T-helper 9 cell (primary cell): ENCODE results near the gene N4BP2L1.
"Not testable (repeated sequence)": the region's sequence is repeated elsewhere in the genome, so short reads cannot be mapped to it uniquely, and the experiment has no call there.

Experiments used
- DNase-seq: peaks from one replicate; pipeline ENCODE4 v3.0.0-alpha.2; 2020

The N4BP2L1 gene

GRCh38 chr13:32384702-32385101 lies 43.2 kb downstream of the N4BP2L1 start:
- no peak for DNase-seq

DNA sequence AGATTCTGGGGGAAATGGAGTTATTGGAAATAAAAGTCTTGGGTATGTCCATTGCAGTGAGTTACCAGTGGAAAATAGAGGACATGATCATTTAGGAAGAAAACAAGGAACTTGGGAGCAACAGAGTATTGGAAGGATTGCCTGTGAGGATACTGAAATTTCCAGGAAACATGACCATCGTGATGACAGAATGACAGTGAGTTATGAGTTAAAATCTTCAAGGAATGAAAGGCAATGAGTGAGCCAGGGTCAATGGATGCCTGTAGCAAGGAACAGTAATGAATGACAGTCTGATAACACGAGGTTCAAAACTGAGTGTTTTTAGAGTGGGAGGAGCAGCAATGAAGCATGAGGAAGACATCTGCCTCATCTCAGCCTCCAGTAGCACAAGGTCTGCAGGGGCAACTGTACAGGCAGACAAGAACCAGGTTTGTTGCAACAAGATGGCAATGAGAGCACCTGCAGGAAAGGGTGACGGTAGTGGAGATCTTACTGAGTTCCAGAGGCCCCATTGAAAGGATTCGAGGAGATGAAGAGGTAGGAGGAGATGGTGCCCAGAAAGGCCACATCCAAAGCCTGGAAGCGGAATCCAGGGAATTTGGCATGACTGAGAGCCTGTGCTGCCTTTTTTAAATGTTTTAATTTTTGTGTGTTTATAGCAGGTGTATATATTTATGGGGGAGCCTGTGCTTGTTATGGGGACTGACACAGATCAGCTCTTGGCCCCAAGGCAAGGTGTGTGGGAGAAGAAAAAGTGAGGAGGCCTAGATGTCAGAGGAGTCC lies 43.9 kb downstream of the N4BP2L1 start:
- no peak for DNase-seq

DNA sequence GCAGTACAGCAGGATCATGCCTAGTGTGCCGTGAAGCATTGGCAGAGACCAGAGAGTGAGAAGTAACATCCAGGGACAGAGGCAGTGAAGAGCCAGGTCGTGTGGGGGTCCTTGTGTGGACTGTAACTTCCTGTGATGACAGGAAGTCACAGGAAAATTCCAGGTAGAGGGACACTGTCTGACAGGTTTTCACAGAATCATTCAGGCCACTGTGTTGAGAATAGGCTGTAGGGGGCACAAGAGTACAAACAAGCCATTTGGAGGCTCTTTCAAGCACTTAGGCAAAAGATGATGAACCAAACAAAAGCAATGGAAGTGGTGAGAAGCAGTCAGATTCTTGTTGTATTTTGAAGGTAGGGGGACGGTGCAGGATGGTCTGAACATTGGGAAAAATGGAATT lies 46.4 kb downstream of the N4BP2L1 start:
- no peak for DNase-seq

GRCh38 chr13:32378012-32378411 lies 49.9 kb downstream of the N4BP2L1 start:
- DNase-seq: no peak

- no peak for DNase-seq
Measured at GRCh38 chr13:32376642-32377415, 51.1 kb downstream of the N4BP2L1 start.

- no peak for DNase-seq
Measured at GRCh38 chr13:32370805-32371204, 57.1 kb downstream of the N4BP2L1 start.

DNA sequence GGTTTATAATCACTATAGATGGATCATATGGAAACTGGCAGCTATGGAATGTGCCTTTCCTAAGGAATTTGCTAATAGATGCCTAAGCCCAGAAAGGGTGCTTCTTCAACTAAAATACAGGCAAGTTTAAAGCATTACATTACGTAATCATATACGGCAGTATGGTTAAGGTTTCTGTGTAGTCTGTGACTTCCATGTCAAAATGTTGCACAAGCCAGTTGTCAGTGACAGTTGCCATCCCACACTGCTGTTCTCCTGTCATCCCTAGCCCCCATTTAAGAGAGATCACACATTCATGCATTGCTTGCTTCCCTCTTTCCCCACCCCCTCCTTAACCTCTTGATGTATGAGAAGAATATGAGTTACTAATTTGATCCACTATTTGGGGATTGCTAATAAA lies 65.4 kb downstream of the N4BP2L1 start:
- no peak for DNase-seq

- not testable (repeated sequence) for DNase-seq
Measured at GRCh38 chr13:32355935-32356334, 72.0 kb downstream of the N4BP2L1 start.

DNA sequence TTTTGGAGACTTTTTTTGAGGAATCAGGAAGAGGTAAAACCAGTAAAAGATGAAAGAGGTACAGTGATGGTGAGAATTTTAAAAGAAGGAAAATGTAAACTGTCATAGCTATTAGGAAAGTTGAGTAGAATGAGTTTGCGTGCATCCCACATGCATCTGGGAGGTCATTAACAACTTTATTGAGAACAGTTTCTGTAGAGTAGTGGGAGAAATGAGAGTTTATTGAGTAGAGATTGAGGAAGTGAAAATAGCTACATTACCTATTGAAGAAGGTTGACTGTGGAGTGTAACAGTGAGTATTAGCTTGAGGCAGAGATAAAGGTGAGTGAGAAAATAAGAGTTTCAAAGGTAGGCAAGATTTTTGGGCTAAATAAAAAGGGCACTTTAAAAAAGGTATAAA lies 73.9 kb downstream of the N4BP2L1 start:
- DNase-seq: no peak

- not testable (repeated sequence) for DNase-seq
Measured at GRCh38 chr13:32350839-32351441, 77.0 kb downstream of the N4BP2L1 start.
